HCT116 (cell line): ENCODE data around the gene RMDN3. TPM values are rescaled to one million over a fixed set of nuclear protein-coding genes. Genes with fewer than 3 reads are reported as not detected.

ENCODE experiments used
- ATAC-seq: fragments of 200-7000 bp; cut with Tn5 transposase; 2 replicates; pipeline ENCODE4 v1.9.1; 2020; ENCODE audit warnings: mild to moderate bottlenecking, moderate library complexity
- BruUV-seq: library from RNA; stranded (reverse); fragments of 400-500 nt; replicated peaks from 2 replicates; lab custom pipeline; 2021; lab: Mats Ljungman, UMichigan
- CTCF ChIA-PET: fragments of 300-600 bp; sonication (Branson Sonifier 250); formaldehyde crosslinking; loops from one replicate; lab custom pipeline; 2021; ENCODE audit warnings: antibody characterized with exemption; lab: Charles Lee
- POLR2A ChIA-PET: fragments of 300-600, 350-600 bp; sonication (Branson Sonifier 250); formaldehyde crosslinking; loops from one replicate; lab custom pipeline; 2021; ENCODE audit warnings: antibody characterized with exemption; lab: Charles Lee
- RAD21 ChIA-PET, 2 experiments: fragments of 300-600 bp; sonication (Branson Sonifier 250); formaldehyde crosslinking; loops; one replicate each; lab custom pipeline; 2023; ENCODE audit warnings: low total read pairs in 2 of 2; ENCODE audit not compliant: uncharacterized antibody in 2 of 2, unreplicated experiment in 2 of 2, low non-redundant PET in 1 of 2; lab: Charles Lee
- DNase-seq: peaks from one replicate; pipeline ENCODE4 v3.0.0-alpha.2; 2010; ENCODE audit warnings: low read depth, low spot score
- H2AFZ ChIP-seq: fragments of 200-600 bp; shearing (Covaris generic), sonication (generic); 2 replicates; pipeline ENCODE4 v1.6.1; 2017; ENCODE audit warnings: low read depth, mixed run types, mixed read lengths, antibody characterized with exemption, low read length; ENCODE audit not compliant: poor library complexity, severe bottlenecking
- H3K27ac ChIP-seq: 2 replicates; pipeline ENCODE4 v1.5.1; 2012; ENCODE audit warnings: low read depth, low read length
- H3K27me3 ChIP-seq: fragments of 200-600 bp; sonication (generic); 2 replicates; pipeline ENCODE4 v1.6.1; 2016; ENCODE audit warnings: mixed run types, low read length, mixed read lengths; ENCODE audit not compliant: insufficient read depth
- H3K36me3 ChIP-seq, 2 experiments: fragments of 200-500 bp in 1 of 2; fragments of 200-600 bp in 1 of 2; sonication (Bioruptor generic) in 1 of 2; sonication (generic) in 1 of 2; 2 replicates each; pipeline versions ENCODE4 v1.5.1 to v1.6.1; 2014 to 2016; ENCODE audit warnings: low read length in 2 of 2, inconsistent platforms in 1 of 2, mixed read lengths in 1 of 2, mixed run types in 1 of 2; ENCODE audit not compliant: insufficient read depth in 2 of 2, control insufficient read depth in 1 of 2
- H3K4me1 ChIP-seq, 2 experiments: fragments of 200-600 bp in 1 of 2; sonication (generic) in 1 of 2; 2 replicates each; pipeline versions ENCODE4 v1.5.1 to v1.6.1; 2012 to 2017; ENCODE audit warnings: low read length in 2 of 2, inconsistent platforms in 1 of 2, mild to moderate bottlenecking in 1 of 2, mixed read lengths in 1 of 2, mixed run types in 1 of 2, moderate library complexity in 1 of 2; ENCODE audit not compliant: insufficient read depth in 2 of 2, control insufficient read depth in 1 of 2
- H3K4me2 ChIP-seq: fragments of 200-600 bp; sonication (generic); 2 replicates; pipeline ENCODE4 v1.6.1; 2017; ENCODE audit warnings: mixed run types, low read length, mixed read lengths
- H3K4me3 ChIP-seq, 2 experiments: fragments of 200-600 bp in 1 of 2; sonication (generic) in 1 of 2; replicated peaks in 1 of 2; 2 replicates each; pipeline ENCODE4 v1.5.1; 2011 to 2016; ENCODE audit warnings: low read length in 2 of 2, control low read depth in 1 of 2, low read depth in 1 of 2, mild to moderate bottlenecking in 1 of 2, mixed read lengths in 1 of 2, mixed run types in 1 of 2
- H3K79me2 ChIP-seq: fragments of 200-600 bp; sonication (generic); 2 replicates; pipeline ENCODE4 v1.6.1; 2017; ENCODE audit warnings: mild to moderate bottlenecking, mixed run types, low read length, moderate library complexity, mixed read lengths; ENCODE audit not compliant: insufficient read depth
- H3K9ac ChIP-seq: fragments of 200-600 bp; sonication (generic); 2 replicates; pipeline ENCODE4 v1.6.1; 2016; ENCODE audit warnings: low read length, mixed read lengths
- H3K9me2 ChIP-seq: fragments of 200-600 bp; sonication (generic), shearing (Covaris generic); 2 replicates; pipeline ENCODE4 v1.6.1; 2017; ENCODE audit warnings: mixed run types, mild to moderate bottlenecking, moderate library complexity; ENCODE audit not compliant: insufficient read depth
- H3K9me3 ChIP-seq, 2 experiments: fragments of 200-500 bp in 1 of 2; fragments of 200-600 bp in 1 of 2; sonication (Bioruptor generic) in 1 of 2; sonication (generic) in 1 of 2; 2 replicates each; pipeline ENCODE4 v1.6.1; 2014 to 2017; ENCODE audit warnings: low read length in 2 of 2, mixed read lengths in 2 of 2, inconsistent platforms in 1 of 2, low read depth in 1 of 2, mild to moderate bottlenecking in 1 of 2, mixed run types in 1 of 2, moderate library complexity in 1 of 2; ENCODE audit not compliant: control insufficient read depth in 1 of 2, insufficient read depth in 1 of 2
- H4K20me1 ChIP-seq: fragments of 200-600 bp; sonication (generic), shearing (Covaris generic); 2 replicates; pipeline ENCODE4 v1.6.1; 2017; ENCODE audit warnings: mixed run types, mild to moderate bottlenecking, moderate library complexity; ENCODE audit not compliant: insufficient read depth
- CBX3 ChIP-seq: IDR thresholded peaks from 2 replicates; pipeline ENCODE4 v1.6.1; 2012; ENCODE audit warnings: low read depth
- CTCF ChIP-seq, 3 experiments: fragments of 200-600 bp in 1 of 3; sonication (generic) in 1 of 3; IDR thresholded peaks in 2 of 3; conservative IDR thresholded peaks in 1 of 3; 2 replicates each; pipeline ENCODE4 v1.5.1; 2012 to 2017; ENCODE audit warnings: low read depth in 2 of 3, low read length in 2 of 3, antibody characterized with exemption in 1 of 3, borderline replicate concordance in 1 of 3, control low read depth in 1 of 3, mild to moderate bottlenecking in 1 of 3, mixed read lengths in 1 of 3, mixed run types in 1 of 3, moderate library complexity in 1 of 3; ENCODE audit not compliant: insufficient read depth in 1 of 3
- ELF1 ChIP-seq: IDR thresholded peaks from 2 replicates; pipeline ENCODE4 v1.6.1; 2012; ENCODE audit warnings: low read depth, borderline replicate concordance
- JUND ChIP-seq: IDR thresholded peaks from 2 replicates; pipeline ENCODE4 v1.6.1; 2012
- POLR2A ChIP-seq: IDR thresholded peaks from 2 replicates; pipeline ENCODE4 v1.7.0; 2011; ENCODE audit warnings: borderline replicate concordance; ENCODE audit not compliant: insufficient read depth, insufficient read length; ENCODE audit errors: extremely low read depth
- RAD21 ChIP-seq: IDR thresholded peaks from 2 replicates; pipeline ENCODE4 v1.6.1; 2012; ENCODE audit warnings: low read depth, mild to moderate bottlenecking
- TCF7L2 ChIP-seq: IDR thresholded peaks from 2 replicates; pipeline ENCODE4 v1.7.0; 2011; ENCODE audit warnings: borderline replicate concordance, inconsistent platforms; ENCODE audit not compliant: insufficient read depth, insufficient read length; ENCODE audit errors: extremely low read depth
- YY1 ChIP-seq: IDR thresholded peaks from 2 replicates; pipeline ENCODE4 v1.6.1; 2011; ENCODE audit warnings: low read length, low read depth, moderate library complexity, mild to moderate bottlenecking; ENCODE audit not compliant: insufficient replicate concordance; ENCODE audit errors: extremely low read depth
- ZFX ChIP-seq: fragments of 450-650 bp; IDR thresholded peaks from 2 replicates; pipeline ENCODE4 v1.6.1; 2017
- ZNF274 ChIP-seq: fragments of 200-500 bp; sonication (Bioruptor generic); IDR thresholded peaks from 2 replicates; pipeline ENCODE4 v1.6.1; 2014; ENCODE audit warnings: mild to moderate bottlenecking, low read depth, low read length, inconsistent platforms
- intact Hi-C: fragments of 100-400 bp; cut with micrococcal nuclease; formaldehyde crosslinking; loops from 2 replicates; pipeline ENCODE4 v1.10.0; 2022
- total RNA-seq: library from RNA; stranded (reverse); gene quantifications from one replicate; pipeline ENCODE4 v1.2.1, GENCODE V29; 2021; ENCODE audit not compliant: unreplicated experiment
- TF ChIP-seq, protein P1 (sequence below): IDR thresholded peaks from 2 replicates; pipeline ENCODE4 v1.6.1; 2011; ENCODE audit warnings: mild to moderate bottlenecking, low read length, moderate library complexity; ENCODE audit not compliant: insufficient replicate concordance; ENCODE audit errors: extremely low read depth

The RMDN3 gene
- total RNA-seq, 1 experiment from 2014 or later, result 21.5 TPM

DNA sequence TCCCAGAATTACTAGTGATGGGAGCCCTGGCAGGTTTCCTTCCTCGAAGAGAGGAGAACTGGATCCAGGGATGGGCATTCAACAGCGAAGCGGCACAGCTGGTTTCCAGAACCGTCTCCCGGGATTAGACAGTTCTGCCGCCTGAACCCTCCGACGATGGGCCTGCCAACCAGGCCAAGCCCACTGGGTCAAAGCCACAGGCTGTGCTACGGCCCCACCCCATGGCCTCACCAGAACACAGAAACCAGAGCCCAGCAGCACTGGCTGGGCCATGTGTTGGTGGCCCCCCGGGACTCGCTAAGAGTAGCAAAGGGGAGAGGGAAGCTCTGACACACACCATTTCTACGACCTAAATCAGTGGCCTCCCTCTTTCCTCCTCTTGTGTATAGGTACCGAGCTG, 17.0 kb upstream of the RMDN3 start:
- no peak for DNase-seq
- H2AFZ ChIP-seq, result no peak overlapping the region
- H3K9ac ChIP-seq, result no peak overlapping the region
- RAD21 ChIA-PET, result no interaction called here
- H3K4me3 ChIP-seq, result no peak overlapping the region
- no peak overlapping the region for H3K27ac ChIP-seq
- TF ChIP-seq RAD21 (no peak), JUND (no peak), CTCF (IDR thresholded peaks at IDR 0.05 in 2 of 3, conservative IDR thresholded peaks at IDR 0.05 in 1 of 3; ENCODE audit: borderline replicate concordance in 1 of 3, insufficient read depth in 1 of 3, low read depth in 2 of 3, low read length in 2 of 3) (no peak), CBX3 (no peak), POLR2A (no peak), ELF1 (no peak), TCF7L2 (no peak), ZFX (no peak), ZNF274 (no peak), YY1 (no peak)
- TF ChIP-seq, protein P1, sequence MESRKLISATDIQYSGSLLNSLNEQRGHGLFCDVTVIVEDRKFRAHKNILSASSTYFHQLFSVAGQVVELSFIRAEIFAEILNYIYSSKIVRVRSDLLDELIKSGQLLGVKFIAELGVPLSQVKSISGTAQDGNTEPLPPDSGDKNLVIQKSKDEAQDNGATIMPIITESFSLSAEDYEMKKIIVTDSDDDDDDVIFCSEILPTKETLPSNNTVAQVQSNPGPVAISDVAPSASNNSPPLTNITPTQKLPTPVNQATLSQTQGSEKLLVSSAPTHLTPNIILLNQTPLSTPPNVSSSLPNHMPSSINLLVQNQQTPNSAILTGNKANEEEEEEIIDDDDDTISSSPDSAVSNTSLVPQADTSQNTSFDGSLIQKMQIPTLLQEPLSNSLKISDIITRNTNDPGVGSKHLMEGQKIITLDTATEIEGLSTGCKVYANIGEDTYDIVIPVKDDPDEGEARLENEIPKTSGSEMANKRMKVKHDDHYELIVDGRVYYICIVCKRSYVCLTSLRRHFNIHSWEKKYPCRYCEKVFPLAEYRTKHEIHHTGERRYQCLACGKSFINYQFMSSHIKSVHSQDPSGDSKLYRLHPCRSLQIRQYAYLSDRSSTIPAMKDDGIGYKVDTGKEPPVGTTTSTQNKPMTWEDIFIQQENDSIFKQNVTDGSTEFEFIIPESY, result no peak
- TF ChIP-seq, all 23 proteins: peak for 0
- intact Hi-C loops, result no loop called here
- ChIA-PET POLR2A (no interaction called here), CTCF (interaction anchor here (1.4 kb wide), 1 partner anchor 10 kb away, joined by 3 read pairs; no protein-coding TSS in a partner anchor)
- Histone ChIP-seq H3K4me1 (peaks cover 9 to 40% of the 10 kb centered on the region in 2 experiments), H3K4me2 (no peak overlapping the region), H4K20me1 (no peaks in the 10 kb centered on the region), H3K36me3 (peaks cover 4 to 9% of the 10 kb centered on the region in 2 experiments; a peak in 2 of 4 replicates), H3K9me3 (no peaks in the 10 kb centered on the region), H3K27me3 (no peaks in the 10 kb centered on the region), H3K79me2 (no peaks in the 10 kb centered on the region), H3K9me2 (no peaks in the 10 kb centered on the region)
- ATAC-seq, result no peak
- no TSS peak for BruUV-seq
